HG03066 (cell line): ENCODE measurements around the gene USP2.

Source experiments
- ATAC-seq: cut with Tn5 transposase; IDR thresholded peaks from one replicate; pipeline ENCODE4 v1.9.1; 2021; ENCODE audit warnings: low read depth; ENCODE audit not compliant: unreplicated experiment

The USP2 gene

DNA sequence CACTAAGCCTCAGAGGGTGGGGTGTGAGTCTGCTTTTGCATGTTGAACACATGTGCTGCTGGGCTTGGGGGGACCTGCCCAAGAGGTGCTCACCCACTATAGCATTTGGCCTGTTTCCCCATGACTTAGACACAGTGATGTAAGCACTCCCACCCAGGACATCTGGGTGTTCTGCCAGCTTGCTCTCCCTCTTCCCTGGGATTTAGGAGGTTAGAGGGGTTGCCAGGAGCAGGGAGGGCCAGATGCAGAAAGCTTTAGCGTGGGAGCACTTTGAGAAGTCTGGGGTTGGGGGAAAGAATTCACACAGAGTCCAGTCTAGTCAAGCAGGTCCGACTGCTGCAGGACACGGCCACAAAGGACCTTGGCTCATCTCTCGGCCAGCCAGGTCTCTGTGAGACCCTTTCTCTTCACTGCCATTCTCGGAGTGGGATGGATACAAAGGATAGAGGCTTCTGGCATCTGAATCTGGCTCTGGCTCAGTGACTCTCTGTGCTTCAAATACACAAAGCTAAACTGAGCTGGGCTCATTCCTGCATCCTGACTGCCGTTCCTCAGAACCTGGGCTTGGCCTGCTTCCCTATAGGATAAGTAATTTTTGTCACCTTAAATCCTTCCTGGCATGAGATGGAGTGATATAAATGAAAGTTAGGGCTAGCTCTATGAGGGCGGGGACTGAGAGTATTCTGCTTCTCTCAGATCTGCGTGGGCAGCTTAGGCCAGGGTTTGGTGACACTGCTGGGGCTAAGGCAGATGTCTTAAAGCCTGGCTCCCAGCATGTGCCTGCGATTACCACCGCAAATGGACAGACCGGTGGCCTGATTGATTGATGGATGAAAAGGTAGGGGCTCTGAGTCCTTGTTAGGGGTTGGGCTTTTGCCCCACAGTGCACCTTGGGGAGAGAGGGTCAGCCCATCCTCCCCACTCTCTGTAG is 14.5 kb downstream of the USP2 start:
- no peak for ATAC-seq

DNA sequence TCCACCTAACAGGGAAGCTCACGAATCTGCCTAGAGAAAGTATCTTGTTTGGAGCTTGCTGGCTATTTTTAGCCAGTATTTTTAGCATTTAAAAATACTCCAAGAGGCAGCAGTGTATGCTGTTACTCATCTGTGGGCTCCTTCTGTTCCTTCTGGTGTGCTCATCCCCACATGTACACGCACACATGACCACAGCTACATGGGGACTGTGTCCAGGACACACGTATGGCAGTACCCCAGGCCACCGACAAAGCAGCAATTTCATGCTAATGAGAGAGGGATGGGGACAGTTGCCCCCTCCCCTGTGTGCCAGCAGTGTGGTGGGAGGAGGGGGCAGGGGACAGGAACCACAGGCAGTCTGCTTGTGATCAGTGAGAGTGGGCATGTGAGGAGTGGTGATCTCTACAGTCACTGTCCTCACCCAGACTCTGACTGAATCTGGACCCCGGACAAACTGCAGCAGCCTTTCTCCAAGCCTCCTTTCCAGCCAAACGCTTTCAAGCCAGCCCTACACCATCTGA is 16.4 kb downstream of the USP2 start:
- no peak for ATAC-seq

DNA sequence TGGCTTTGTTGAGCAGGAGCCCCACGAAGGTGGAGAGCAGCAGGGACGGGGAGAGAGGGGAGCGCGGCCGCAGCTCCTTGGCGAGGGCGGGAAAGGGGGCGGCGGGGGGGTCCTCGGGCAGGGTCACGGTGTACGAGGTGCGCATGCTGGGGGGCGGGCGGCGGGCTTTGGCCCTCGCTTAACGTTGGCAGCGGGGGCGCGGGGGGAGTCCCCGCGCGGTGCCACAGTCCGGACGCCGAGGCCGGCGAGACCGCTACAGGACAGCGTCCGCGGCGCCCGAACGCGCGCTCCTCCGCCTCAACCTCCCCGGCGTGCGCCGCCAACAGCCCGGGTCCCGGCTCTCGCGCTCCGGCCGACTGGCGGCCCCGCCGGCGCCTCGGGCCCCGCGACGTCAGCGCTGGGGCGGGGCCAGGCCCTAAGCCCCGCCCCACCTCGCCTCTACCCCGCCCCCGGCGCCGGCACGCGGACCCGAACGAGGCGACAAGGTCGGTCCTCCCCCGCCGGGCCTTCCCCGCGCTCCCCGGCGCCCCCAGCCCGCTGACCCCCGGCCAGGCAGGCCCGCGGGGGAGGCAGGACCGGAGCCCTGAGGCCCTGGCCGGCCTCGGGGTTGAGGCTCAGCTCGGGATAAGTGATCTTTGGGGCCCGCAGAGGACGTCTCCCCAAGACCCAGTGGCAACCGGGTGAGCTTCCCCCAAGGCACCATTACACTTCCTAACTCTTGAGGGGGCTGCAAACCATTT is 17.5 kb downstream of the USP2 start:
- no peak for ATAC-seq

DNA sequence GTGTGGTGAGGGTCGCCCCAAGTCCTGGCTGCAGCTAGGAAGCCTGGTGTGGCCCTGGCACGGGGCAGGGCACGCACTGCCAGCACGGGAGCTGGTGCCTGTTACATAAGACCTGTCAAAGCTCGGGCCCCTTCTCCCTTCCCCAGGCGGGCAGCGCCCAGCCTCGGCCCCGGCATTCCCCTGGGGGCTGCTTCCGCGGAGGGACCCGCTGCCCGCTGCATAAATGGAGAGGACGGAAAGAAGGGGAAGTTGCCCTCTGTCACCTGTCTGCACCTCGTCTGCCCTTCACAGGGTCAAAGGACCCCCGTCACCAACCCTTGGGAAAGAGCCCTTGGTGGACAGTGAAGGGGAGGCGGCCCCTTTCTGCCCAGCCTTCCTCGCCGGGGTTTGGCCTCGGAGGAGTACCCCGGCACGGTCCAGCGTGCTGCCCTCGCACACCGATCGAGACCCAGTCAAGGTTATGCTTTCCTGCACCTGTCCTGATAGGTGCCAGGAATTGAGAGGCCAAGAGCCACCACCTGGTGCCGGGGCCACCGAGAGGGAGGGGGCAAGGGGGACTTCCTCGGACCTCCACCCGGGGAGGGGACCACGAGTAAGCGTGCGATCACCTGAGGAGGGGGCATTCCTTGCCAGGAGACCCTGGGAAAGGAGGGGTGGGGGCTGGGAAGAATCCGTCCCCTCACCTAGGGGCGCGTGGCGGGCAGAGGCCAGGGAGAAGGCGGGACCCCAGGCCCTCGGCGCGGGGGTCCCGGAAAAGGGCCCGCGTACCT is 18.2 kb downstream of the USP2 start:
- ATAC-seq: no peak

- no peak for ATAC-seq
Measured at GRCh38 chr11:119362741-119363080, 18.8 kb downstream of the USP2 start.

DNA sequence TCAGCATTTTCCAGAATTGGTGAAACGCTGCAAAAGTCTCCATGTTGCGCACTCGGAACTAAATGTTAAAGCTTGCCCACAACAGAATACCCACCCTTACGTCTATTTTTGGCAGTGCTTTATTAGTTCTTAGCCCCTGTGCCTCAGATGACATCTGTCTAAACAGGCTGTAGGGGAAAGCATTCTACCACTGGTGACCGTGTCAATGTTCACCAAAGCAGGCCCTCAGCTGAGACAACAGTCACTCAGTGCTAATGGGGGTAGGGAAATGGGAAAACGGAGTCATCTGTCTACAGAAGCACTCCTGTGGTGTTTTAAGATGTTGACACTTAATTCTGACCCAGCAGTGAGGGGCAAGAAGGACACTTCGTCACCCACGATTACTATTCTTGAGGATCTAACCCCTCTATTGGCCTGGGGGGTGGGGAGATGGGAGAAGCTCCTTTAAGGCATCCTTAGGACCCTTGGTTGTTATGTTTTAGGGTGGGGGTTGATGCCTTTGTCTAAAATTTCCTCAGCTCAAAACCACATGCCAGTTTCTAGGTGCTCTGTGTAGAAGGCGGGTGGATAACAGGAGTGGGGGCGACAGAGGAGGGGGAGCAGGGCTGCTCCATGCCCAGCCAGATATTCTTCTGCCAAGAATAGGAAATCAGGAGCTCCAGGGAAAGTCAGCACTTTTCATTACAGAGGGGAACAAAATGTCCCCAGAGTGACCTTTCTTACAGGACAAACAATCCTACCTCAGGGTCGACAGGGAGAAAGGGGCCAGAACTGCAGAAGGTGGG is 19.4 kb downstream of the USP2 start:
- no peak for ATAC-seq

- no peak for ATAC-seq
Measured at GRCh38 chr11:119361056-119361787, 20.3 kb downstream of the USP2 start.

DNA sequence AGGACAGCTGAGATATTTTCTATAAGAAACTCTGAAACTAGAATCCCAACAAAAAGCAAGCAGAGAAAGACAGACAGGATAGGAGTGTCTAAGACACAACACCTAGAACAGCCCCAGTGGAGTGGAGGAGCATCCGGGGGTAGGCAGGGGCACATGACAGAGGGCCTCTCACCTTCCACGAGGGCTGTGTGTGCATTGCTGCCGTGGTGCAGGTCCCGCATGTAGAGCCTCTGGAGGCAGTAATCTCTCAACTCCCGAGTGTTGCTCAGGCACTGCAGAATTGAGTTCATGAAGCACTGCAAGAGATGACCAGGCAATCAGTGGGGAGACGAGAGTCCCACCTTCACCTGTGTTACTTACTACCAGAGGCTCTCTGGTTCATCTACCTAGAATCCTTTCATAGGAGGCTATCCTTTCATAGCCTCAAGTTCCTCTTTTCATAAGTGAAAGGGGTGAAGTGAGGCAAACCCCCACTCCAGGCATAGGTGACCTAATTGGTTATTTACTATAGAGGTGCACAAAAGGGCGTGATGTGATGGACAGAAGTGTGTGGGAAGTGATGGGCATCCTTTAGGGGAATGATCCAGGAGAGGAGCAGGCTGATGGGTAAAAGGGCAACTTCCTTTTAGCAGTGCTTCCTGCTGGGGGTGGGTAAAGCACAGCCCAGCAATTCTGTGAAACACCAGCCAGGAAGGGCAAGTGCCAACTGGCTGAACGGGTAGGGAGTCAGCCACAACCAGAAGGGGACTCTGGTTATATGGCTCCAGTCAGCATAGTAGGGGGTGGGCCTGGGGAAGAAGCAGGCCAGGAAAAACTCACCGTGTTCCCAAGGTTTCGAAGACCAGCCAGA is 21.9 kb downstream of the USP2 start:
- ATAC-seq: no peak

DNA sequence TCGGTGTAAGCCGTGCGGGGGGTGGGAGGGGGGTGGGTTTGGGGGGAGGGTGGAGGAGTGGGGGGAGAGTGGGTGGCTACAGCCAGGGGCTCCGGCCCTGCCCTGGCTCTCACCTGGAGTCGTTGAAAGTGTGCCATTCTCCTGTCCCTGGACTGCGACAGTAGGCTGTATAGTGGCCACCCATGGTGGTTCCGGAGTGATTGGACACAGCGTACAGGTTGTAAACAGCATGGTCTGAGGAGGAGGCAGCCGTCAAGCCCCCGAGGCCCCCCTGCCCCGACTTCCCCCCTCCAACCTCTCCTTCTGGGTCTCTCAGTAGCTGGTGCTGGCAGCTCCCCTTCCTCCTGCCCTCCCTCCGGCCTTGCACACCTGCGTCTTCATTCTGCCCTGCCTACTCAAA is 24.4 kb downstream of the USP2 start:
- ATAC-seq: no peak

GRCh38 chr11:119356349-119357031 is 25.0 kb downstream of the USP2 start:
- ATAC-seq: peak; percentile 75

GRCh38 chr11:119355091-119355843 is 26.2 kb downstream of the USP2 start:
- no peak for ATAC-seq

- no peak for ATAC-seq
Measured at GRCh38 chr11:119352857-119353260, 28.6 kb downstream of the USP2 start.

DNA sequence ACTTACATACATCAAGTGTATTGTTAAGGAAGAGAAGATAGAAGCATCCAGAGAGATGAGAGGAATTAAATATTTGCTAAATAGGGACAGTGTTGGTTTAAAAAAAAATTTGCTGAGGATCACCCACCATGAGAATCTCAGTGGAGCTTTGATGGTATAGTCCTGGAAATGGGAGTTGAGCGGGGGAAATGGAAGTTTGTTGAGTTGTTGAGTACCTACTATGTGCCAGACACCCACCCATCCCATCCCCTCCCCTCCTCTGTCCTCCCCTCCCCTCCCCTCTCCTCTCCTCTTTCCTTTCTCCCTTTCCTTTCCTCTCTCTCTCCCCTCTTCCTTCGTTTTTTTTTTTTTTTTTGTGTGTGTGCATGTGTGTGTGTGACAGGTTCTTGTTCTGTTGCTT is 30.3 kb downstream of the USP2 start:
- no peak for ATAC-seq

DNA sequence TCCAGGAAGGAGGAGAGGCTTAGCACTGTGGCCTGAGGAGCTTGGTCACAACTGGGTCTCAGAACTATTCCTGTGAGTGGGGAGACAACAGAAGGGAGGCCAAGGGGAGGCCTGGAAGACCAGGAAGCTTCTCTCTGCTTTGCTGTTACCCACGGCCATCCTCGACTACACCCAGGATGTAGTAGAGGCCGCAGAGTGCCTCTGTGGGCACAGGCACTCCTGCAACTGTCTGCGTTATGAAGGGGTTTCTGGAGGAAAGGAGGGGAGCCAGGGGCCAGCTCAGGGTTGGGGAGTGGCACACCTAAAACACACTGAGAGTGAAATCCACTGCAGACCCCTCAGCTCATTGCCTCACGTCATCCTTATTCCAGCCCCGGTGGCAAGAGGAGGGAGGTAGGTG is 31.2 kb downstream of the USP2 start:
- no peak for ATAC-seq

DNA sequence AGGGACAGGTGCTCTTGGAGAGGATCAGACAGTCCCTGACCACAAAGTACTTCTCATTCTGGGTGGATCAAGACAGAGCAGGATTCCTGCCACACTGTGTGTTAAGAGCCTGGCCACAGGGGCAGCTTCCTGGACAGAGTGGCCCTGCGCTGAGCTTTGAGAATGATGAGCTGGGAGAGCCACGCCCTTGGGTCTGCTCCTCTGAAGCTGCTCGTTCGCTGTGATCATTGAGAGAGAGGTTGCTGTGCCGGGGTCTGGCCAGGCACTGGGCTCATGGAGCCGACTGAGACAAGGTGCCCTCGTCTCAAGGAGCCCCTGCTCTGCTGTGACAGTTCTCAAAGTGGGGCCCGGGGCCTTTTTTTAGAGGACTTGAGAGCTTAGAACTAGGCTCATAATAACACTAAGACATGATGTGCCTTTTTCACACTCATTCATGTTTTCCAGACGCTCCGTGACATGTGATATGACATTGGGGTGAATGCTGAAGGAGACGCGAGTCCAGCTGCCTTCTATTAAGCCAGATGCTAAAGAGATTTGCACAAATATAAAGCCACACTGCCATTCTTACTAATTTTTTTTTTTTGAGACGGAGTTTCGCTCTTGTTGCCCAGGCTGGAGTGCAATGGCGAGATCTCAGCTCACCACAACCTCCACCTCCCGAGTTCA is 33.4 kb downstream of the USP2 start:
- no peak for ATAC-seq

DNA sequence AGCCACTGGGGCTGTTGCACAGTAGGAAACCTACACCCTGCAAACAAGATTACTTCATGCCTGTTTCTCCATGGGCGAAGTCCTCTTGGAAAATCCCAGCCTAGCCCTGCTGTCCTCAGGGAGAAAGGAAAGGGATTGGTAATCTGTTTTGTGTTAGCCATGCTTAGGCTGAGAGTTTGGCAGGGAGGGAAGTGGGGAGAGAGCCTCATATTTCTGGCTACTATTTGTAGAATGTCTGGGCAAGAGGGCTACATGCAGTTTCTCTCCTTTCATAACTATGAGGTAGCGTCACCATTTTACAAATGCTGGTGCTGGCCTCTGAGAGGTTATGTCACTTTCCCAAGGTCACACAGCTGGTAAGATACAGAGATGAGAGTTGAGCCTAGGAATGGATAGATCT is 34.2 kb downstream of the USP2 start:
- ATAC-seq: no peak

DNA sequence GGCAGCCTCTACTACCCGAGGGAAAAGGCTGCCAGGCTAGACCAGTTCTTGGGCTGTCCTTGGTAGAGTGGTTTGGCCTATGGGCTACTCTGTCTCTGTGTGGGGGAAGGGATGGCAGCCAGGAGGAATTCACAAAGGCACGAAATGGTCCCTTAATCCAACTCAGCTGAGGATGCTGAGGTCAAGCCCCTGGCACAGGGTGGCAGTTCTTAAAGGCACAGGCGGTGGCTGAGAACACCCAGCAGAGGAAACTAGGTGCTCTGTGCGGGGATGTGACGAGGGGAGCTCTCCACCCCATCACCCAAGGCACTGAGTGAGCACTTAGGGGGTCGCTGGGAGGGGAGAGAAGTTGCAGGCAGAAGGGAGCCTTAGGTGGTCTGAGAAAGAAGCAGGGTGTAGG is 34.9 kb downstream of the USP2 start, which contains the start of gene MFRP:
MFRP (minus strand) TSS at position 101 of the 400 bp plus-strand sequence. CDS start 192 bp downstream, outside the sequence.
- ATAC-seq: no peak
